ENCODE data around the gene TNS1. TPM values are rescaled to one million over a fixed set of nuclear protein-coding genes. Genes with fewer than 3 reads are reported as not detected.

Gene TNS1
- total and polyA plus RNA-seq, 10 of the 15 experiments (the other 5 are each of a cell fraction or from before 2014, with no cell fraction given): 0.05 to 0.44 TPM; not detected in 8

- RAD21 ChIA-PET (ENCODE audit: unreplicated experiment): no interaction called here
- Histone ChIP-seq H3K9ac (ENCODE audit: control insufficient read depth, insufficient read depth, low read length) (no peak overlapping the region), H3K27ac (ENCODE audit: control insufficient read depth, insufficient read depth) (no peak overlapping the region), H3K4me2 (ENCODE audit: control insufficient read depth, insufficient read depth) (no peak overlapping the region), H3K27me3 (replicated peaks in 1 of 2; ENCODE audit: control insufficient read depth in 2 of 2, insufficient read depth in 2 of 2, low read length in 1 of 2) (no peaks in the 10 kb centered on the region; a peak in 1 of 4 replicates), H3K36me3 (ENCODE audit: control insufficient read depth in 2 of 2, insufficient read depth in 2 of 2, low read length in 1 of 2) (no peaks in the 10 kb centered on the region), H4K20me1 (ENCODE audit: control insufficient read depth, insufficient read depth) (no peaks in the 10 kb centered on the region; the same call in 1 of the 2 replicates), H3K4me3 (no peak overlapping the region), H3K4me1 (ENCODE audit: control insufficient read depth, insufficient read depth, low read length) (no peaks in the 10 kb centered on the region), H3K9me3 (replicated peaks; ENCODE audit: control insufficient read depth, insufficient read depth, low read length) (no peaks in the 10 kb centered on the region), H3K79me2 (ENCODE audit: control insufficient read depth, insufficient read depth, low read length) (no peaks in the 10 kb centered on the region), H2AFZ (ENCODE audit: control insufficient read depth, low read depth, low read length) (no peak overlapping the region)
- TF ChIP-seq SREBF2 (IDR thresholded peaks at IDR 0.05; ENCODE audit: low read length): no peak
- no peak for TF ChIP-seq ZBTB4 (CRISPR knock-in tag; IDR thresholded peaks at IDR 0.05)
- no peak for TF ChIP-seq YBX1 (IDR thresholded peaks at IDR 0.05)
- no peak for TF ChIP-seq ZZZ3 (IDR thresholded peaks at IDR 0.05; ENCODE audit: control insufficient read depth, insufficient read length, low read depth)
- TF ChIP-seq LARP7 (IDR thresholded peaks at IDR 0.05): no peak
- TF ChIP-seq JUND (IDR thresholded peaks at IDR 0.05; ENCODE audit: low read depth, low read length): no peak
- TF ChIP-seq NFIC (IDR thresholded peaks at IDR 0.05; ENCODE audit: low read depth, low read length): no peak
- no peak for TF ChIP-seq ETV6 (conservative IDR thresholded peaks at IDR 0.05 in 1 of 2, IDR thresholded peaks at IDR 0.05 in 1 of 2; ENCODE audit: borderline replicate concordance in 1 of 2, low read depth in 1 of 2)
- no peak for TF ChIP-seq USF1 (IDR thresholded peaks at IDR 0.05; ENCODE audit: borderline replicate concordance, extremely low read length, insufficient read depth, low read depth, low read length)
- TF ChIP-seq USF2 (IDR thresholded peaks at IDR 0.05; ENCODE audit: borderline replicate concordance, low read depth, low read length): no peak
- TF ChIP-seq SRF (IDR thresholded peaks at IDR 0.05; ENCODE audit: low read depth in 2 of 2, low read length in 2 of 2): no peak
- SMC1A ChIA-PET (ENCODE audit: uncharacterized antibody, unreplicated experiment): no interaction called here
- intact Hi-C loops (cut with micrococcal nuclease; ENCODE audit: unreplicated experiment): no loop called here
- FAIRE-seq: no peak
- no peak for ATAC-seq
- no peak for DNase-seq (ENCODE audit: low read depth, low spot score)
- POLR2A ChIA-PET: no interaction called here
- WGBS (ENCODE audit: insufficient coverage, insufficient replicate concordance, low lambda C conversion rate, missing lambda C conversion rate): 25% methylated on average over 13 of the region's 13 CpGs
- no TSS peak for BruUV-seq (replicated peaks)
- in situ Hi-C loops (cut with MboI): no loop called here
- CTCF ChIA-PET: interaction anchor here (0.6 kb wide), 1 partner anchor 53 kb away, joined by 3 read pairs; no protein-coding TSS in a partner anchor
These were observed 62.3 kb downstream of the TNS1 start for GRCh38 chr2:217940261-217941220.
